ENCODE measurements around the gene ROBO2. TPM values are rescaled to one million over a fixed set of nuclear protein-coding genes. Genes with fewer than 3 reads are reported as not detected.

ROBO2 gene
- total and polyA plus RNA-seq, 2 experiments from 2014 or later: 1.5 to 7.8 TPM

DNA sequence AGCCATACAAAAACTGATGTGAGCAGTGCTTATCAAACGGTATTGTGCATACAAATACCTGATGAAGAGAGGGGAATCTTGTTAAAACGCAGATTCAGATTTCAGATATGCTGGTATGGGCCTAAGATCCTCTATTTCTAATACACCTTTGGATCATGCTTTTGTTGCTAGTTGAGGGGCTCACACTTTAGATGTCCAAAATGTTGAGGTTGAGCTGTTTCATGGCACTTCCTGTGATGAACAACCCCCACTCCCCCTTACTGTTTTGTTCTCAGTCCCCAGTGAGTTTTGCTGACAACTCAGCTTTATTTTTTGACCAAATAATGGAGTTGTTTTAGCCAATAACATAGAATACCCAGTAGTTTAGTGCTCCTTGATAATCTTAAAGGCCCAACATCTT lies 53.2 kb downstream of the ROBO2 start (continued):
- TF ChIP-seq, protein P1, sequence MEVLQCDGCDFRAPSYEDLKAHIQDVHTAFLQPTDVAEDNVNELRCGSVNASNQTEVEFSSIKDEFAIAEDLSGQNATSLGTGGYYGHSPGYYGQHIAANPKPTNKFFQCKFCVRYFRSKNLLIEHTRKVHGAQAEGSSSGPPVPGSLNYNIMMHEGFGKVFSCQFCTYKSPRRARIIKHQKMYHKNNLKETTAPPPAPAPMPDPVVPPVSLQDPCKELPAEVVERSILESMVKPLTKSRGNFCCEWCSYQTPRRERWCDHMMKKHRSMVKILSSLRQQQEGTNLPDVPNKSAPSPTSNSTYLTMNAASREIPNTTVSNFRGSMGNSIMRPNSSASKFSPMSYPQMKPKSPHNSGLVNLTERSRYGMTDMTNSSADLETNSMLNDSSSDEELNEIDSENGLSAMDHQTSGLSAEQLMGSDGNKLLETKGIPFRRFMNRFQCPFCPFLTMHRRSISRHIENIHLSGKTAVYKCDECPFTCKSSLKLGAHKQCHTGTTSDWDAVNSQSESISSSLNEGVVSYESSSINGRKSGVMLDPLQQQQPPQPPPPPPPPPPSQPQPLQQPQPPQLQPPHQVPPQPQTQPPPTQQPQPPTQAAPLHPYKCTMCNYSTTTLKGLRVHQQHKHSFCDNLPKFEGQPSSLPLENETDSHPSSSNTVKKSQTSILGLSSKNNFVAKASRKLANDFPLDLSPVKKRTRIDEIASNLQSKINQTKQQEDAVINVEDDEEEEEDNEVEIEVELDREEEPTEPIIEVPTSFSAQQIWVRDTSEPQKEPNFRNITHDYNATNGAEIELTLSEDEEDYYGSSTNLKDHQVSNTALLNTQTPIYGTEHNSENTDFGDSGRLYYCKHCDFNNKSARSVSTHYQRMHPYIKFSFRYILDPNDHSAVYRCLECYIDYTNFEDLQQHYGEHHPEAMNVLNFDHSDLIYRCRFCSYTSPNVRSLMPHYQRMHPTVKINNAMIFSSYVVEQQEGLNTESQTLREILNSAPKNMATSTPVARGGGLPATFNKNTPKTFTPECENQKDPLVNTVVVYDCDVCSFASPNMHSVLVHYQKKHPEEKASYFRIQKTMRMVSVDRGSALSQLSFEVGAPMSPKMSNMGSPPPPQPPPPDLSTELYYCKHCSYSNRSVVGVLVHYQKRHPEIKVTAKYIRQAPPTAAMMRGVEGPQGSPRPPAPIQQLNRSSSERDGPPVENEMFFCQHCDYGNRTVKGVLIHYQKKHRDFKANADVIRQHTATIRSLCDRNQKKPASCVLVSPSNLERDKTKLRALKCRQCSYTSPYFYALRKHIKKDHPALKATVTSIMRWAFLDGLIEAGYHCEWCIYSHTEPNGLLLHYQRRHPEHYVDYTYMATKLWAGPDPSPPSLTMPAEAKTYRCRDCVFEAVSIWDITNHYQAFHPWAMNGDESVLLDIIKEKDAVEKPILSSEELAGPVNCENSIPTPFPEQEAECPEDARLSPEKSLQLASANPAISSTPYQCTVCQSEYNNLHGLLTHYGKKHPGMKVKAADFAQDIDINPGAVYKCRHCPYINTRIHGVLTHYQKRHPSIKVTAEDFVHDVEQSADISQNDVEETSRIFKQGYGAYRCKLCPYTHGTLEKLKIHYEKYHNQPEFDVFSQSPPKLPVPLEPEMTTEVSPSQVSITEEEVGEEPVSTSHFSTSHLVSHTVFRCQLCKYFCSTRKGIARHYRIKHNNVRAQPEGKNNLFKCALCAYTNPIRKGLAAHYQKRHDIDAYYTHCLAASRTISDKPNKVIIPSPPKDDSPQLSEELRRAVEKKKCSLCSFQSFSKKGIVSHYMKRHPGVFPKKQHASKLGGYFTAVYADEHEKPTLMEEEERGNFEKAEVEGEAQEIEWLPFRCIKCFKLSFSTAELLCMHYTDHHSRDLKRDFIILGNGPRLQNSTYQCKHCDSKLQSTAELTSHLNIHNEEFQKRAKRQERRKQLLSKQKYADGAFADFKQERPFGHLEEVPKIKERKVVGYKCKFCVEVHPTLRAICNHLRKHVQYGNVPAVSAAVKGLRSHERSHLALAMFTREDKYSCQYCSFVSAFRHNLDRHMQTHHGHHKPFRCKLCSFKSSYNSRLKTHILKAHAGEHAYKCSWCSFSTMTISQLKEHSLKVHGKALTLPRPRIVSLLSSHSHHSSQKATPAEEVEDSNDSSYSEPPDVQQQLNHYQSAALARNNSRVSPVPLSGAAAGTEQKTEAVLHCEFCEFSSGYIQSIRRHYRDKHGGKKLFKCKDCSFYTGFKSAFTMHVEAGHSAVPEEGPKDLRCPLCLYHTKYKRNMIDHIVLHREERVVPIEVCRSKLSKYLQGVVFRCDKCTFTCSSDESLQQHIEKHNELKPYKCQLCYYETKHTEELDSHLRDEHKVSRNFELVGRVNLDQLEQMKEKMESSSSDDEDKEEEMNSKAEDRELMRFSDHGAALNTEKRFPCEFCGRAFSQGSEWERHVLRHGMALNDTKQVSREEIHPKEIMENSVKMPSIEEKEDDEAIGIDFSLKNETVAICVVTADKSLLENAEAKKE (CRISPR knock-in tag; IDR thresholded peaks at IDR 0.05): no peak
- TF ChIP-seq ZNF114 (CRISPR knock-in tag; IDR thresholded peaks at IDR 0.05): no peak
- no peak for TF ChIP-seq ETS1 (IDR thresholded peaks at IDR 0.05)
- TF ChIP-seq CREB1 (CRISPR knock-in tag; IDR thresholded peaks at IDR 0.05; ENCODE audit: low read depth): no peak

GRCh38 chr3:77096145-77096544 lies 56.2 kb downstream of the ROBO2 start:
- no peak for DNase-seq (ENCODE audit: low spot score)
- Histone ChIP-seq H3K36me3 (ENCODE audit: insufficient read depth) (no peaks in the 10 kb centered on the region), H3K27me3 (ENCODE audit: insufficient read depth) (no peaks in the 10 kb centered on the region), H3K4me3 (no peak overlapping the region), H3K4me1 (ENCODE audit: insufficient read depth) (no peaks in the 10 kb centered on the region), H3K27ac (ENCODE audit: low read depth) (no peak overlapping the region), H3K9me2 (ENCODE audit: insufficient read depth) (no peaks in the 10 kb centered on the region), H3K4me2 (no peak overlapping the region), H4K20me1 (replicated peaks; ENCODE audit: insufficient read depth) (no peaks in the 10 kb centered on the region), H3K79me2 (replicated peaks; ENCODE audit: insufficient read depth) (no peaks in the 10 kb centered on the region), H3F3A (replicated peaks; ENCODE audit: low read depth) (no peaks in the 10 kb centered on the region), H2AFZ (no peak overlapping the region)
- Mint-ChIP-seq H3K4me1 (peaks cover 9% of the 10 kb centered on the region; the same call in 2 of the 3 replicates), H3K36me3 (ENCODE audit: low read depth) (no peaks in the 10 kb centered on the region), H3K27ac (no peak overlapping the region), H3K9me3 (no peaks in the 10 kb centered on the region), H3K27me3 (ENCODE audit: insufficient read depth, low read depth, poor library complexity) (peaks cover 2% of the 10 kb centered on the region), H3K4me3 (no peak overlapping the region)
- TF ChIP-seq REST (IDR thresholded peaks at IDR 0.05; ENCODE audit: unreplicated experiment) (no peak), CREB1 (CRISPR knock-in tag; IDR thresholded peaks at IDR 0.05; ENCODE audit: low read depth) (no peak), ZNF114 (CRISPR knock-in tag; IDR thresholded peaks at IDR 0.05) (no peak), JUNB (IDR thresholded peaks at IDR 0.05; ENCODE audit: unreplicated experiment) (no peak)
- no peak for ATAC-seq
